GM12872 (cell line): Measurements from ENCODE around the gene IQSEC2.

Source experiments
- TF ChIP-seq, protein P1 (sequence below): IDR thresholded peaks from 3 replicates; pipeline ENCODE4 v1.5.1; 2011; ENCODE audit warnings: low read depth, mild to moderate bottlenecking, low read length, moderate library complexity; ENCODE audit not compliant: insufficient read depth

Gene IQSEC2

GRCh38 chrX:53294024-53294648 is 12.8 kb upstream of the IQSEC2 start:
- TF ChIP-seq, protein P1, sequence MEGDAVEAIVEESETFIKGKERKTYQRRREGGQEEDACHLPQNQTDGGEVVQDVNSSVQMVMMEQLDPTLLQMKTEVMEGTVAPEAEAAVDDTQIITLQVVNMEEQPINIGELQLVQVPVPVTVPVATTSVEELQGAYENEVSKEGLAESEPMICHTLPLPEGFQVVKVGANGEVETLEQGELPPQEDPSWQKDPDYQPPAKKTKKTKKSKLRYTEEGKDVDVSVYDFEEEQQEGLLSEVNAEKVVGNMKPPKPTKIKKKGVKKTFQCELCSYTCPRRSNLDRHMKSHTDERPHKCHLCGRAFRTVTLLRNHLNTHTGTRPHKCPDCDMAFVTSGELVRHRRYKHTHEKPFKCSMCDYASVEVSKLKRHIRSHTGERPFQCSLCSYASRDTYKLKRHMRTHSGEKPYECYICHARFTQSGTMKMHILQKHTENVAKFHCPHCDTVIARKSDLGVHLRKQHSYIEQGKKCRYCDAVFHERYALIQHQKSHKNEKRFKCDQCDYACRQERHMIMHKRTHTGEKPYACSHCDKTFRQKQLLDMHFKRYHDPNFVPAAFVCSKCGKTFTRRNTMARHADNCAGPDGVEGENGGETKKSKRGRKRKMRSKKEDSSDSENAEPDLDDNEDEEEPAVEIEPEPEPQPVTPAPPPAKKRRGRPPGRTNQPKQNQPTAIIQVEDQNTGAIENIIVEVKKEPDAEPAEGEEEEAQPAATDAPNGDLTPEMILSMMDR: no peak

DNA sequence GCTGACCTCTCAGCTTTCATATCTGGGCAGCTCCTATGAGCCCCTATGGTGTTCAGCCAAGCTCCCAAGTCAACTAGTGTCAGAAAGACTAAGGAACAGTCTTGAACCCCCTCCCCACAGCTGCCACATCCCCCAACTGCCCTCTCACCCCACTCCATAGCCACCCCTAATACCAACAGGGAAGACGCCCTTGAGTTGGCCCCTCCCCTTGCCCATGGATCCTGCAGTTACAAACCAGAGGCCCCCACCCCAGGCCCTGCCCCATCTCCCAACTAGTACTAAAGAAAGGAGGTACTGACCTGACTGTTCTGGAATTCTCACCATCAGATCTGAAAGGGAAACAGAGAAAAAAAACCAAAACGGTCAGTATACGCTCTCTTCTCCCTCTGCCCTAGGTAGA is 10.2 kb upstream of the IQSEC2 start:
- TF ChIP-seq, protein P1: no peak

GRCh38 chrX:53290441-53291041 is 9.2 kb upstream of the IQSEC2 start:
- TF ChIP-seq, protein P1: no peak

DNA sequence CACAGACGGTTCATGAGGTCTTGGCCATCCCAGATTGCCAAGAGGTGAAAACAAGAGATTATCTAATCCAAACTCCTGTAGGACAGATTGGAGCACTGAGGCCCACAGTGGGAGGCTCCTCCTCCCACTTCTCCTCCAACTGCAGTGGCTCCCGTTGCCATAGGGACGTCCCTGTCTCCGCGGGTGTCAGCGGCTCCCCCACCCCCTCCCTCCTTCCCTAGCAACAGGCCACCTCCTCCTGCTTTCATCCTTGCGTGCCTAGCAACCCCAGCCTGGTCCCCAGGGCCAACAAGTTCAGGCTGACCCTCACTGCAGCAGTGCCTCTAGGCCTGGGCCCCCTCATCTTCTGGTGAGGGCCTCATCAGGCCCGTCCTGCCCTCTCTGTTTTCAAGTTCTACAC is 6.8 kb upstream of the IQSEC2 start:
- TF ChIP-seq, protein P1: no peak

- TF ChIP-seq, protein P1: no peak
Measured at GRCh38 chrX:53287493-53288138, 6.2 kb upstream of the IQSEC2 start.

DNA sequence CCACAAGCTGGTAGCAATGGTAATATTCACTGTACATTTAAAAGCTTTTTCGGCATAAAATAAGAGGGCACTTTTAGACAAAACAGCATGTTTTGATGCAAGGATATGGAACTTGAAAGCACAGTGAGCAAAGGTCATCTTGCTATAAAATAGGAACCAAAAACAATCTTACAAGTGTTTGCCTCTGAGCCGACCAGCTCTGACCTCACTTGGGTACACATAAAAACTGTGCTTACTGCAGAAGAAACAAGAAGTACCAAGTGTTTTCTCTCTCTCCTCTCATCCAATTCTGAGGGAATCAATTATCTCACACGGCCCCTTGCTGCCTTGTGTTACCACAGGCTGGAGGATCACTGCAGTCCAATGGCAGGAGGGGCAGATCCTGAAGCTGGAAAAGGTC is 4.8 kb upstream of the IQSEC2 start:
- TF ChIP-seq, protein P1: no peak

DNA sequence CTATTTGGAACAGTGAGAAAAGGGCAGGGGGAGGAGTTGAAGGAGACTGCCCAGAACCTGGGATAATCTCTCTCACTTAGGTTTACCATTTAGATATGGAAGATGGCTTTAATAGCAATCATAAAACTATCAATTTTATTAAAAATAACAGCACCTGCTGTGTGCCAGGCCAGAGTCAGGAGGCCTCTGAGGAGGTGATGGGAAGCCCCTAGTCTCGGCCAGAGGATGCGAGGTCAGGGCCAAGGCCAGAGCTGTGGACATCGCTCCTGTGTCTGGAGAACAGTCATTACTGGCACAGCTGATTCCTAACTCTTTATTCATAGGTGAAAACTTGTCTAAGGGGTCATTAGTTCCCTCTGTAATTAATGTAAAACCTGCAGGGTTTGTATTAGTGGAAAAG is 4.2 kb upstream of the IQSEC2 start:
- TF ChIP-seq, protein P1: no peak
